Astrocyte of the cerebellum (primary cell): ENCODE data around the gene SLC17A7.

Source experiments
- DNase-seq: peaks from one replicate; pipeline ENCODE4 v3.0.0-alpha.2; 2011; ENCODE audit warnings: low read depth
- H3K4me3 ChIP-seq: 2 replicates; pipeline ENCODE4 v1.5.1; 2011; ENCODE audit warnings: mild to moderate bottlenecking, low read depth, low read length, moderate library complexity
- CTCF ChIP-seq: IDR thresholded peaks from 2 replicates; pipeline ENCODE4 v1.5.1; 2012; ENCODE audit warnings: low read length, low read depth, moderate library complexity, mild to moderate bottlenecking; ENCODE audit errors: missing control alignments
- in situ Hi-C: cut with HindIII; loops from 2 replicates; pipeline ENCODE4 v1.10.0; 2017; ENCODE audit warnings: low sequenced_read_pairs

Gene SLC17A7

DNA sequence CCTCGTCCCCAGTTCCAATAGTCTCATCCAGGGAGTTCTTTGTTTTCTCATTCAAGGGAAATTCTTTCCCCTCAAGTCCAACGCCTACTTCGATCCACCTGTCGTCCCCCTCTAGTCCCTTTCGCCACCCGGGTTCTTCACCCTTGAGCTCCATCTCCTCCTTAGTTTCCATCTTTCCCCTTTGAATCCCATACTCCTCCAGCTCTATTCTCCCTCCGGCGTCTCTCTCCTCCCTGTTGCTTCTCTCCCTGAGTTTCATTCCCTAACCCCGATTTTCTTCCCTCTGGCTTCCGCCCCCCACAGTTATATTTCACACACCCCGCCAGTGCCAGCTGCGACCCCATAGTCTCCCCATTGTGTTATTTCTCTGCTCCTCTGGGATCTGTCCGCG is 628 bp upstream of the SLC17A7 start:
- no peak overlapping the region for H3K4me3 ChIP-seq
- in situ Hi-C loops = no loop called here
- no peak for TF ChIP-seq CTCF
- DNase-seq = no peak

DNA sequence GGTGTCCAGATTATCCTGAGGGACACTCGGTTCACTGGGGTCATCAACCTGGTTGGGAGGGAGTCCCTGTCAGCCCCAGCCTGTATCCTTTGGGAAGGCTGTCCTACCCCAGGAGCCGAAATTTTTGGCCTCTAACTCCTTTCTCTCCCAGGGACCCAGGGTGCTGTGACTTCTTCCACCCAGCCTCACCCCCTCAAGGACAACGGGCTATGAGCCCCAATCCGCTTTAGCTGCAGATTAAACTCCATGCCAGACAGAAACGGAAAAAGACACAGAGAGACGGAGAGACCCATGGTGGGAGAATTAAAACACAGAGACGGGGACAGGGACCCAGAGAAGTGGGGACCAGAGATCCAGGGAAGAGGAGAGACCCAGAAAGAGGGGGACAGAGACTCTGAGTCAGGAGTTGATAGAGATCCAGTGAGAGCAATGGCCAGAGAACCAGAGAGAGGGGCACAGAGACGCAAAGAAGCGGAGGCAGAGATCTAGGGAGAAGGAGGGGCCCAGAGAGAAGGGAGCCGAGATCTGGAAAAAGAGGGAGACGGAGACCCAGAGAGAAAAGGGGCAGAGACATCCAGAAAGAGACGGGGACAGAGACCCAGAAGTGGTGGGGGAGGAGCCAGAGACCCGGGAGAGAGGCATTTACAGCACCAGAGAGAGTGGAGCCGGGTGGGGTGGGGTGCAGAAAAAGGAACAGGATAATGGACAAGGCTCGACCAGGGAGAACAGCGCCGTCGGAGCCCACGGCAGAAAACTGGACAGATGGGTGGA is 703 bp downstream of the SLC17A7 start:
- DNase-seq = no peak
- TF ChIP-seq CTCF = no peak
- in situ Hi-C loops = no loop called here
- no peak overlapping the region for H3K4me3 ChIP-seq

- no peak overlapping the region for H3K4me3 ChIP-seq
- in situ Hi-C loops = no loop called here
- DNase-seq = no peak
- no peak for TF ChIP-seq CTCF
Observed at GRCh38 chr19:49439836-49440235, 1.5 kb downstream of the SLC17A7 start.

DNA sequence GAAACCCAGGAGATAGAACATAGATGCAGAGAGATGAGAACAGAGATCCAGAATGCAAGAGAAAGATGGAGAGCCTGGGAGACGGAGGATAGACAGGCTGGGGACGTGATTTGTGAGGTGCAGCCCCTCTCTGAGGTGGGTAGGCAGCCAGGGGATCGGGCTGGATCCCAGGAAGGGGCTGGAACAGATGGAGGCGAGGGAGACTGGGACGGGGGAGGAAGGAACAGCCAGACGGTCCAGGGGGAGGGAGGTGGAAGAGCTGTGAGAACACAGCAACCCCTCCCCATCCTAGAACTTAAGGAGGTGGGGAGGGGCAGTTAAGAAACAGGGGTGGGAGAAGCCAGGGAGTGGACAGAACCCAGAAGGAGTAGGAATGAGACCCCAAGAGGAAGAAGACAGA is 3.1 kb downstream of the SLC17A7 start:
- no peak for TF ChIP-seq CTCF
- in situ Hi-C loops = no loop called here
- H3K4me3 ChIP-seq = no peak overlapping the region
- no peak for DNase-seq

- in situ Hi-C loops = no loop called here
- H3K4me3 ChIP-seq = no peak overlapping the region
- no peak for DNase-seq
- TF ChIP-seq CTCF = no peak
Observed at GRCh38 chr19:49437231-49437630, 4.1 kb downstream of the SLC17A7 start.

- DNase-seq = no peak
Observed at GRCh38 chr19:49436381-49437017, 4.8 kb downstream of the SLC17A7 start.

More at GRCh38 chr19:49436381-49437017, 4.8 kb downstream of the SLC17A7 start:
- TF ChIP-seq CTCF = no peak
- H3K4me3 ChIP-seq = no peak overlapping the region
- in situ Hi-C loops = no loop called here
